CD4-positive, alpha-beta T cell treated with Interleukin-15 for 4 hours (primary cell): Measurements from ENCODE around the gene LHFPL6.

Experiments used
- DNase-seq: peaks from one replicate; pipeline ENCODE4 v3.0.0-alpha.2; 2020; ENCODE audit warnings: low spot score

Gene LHFPL6

DNA sequence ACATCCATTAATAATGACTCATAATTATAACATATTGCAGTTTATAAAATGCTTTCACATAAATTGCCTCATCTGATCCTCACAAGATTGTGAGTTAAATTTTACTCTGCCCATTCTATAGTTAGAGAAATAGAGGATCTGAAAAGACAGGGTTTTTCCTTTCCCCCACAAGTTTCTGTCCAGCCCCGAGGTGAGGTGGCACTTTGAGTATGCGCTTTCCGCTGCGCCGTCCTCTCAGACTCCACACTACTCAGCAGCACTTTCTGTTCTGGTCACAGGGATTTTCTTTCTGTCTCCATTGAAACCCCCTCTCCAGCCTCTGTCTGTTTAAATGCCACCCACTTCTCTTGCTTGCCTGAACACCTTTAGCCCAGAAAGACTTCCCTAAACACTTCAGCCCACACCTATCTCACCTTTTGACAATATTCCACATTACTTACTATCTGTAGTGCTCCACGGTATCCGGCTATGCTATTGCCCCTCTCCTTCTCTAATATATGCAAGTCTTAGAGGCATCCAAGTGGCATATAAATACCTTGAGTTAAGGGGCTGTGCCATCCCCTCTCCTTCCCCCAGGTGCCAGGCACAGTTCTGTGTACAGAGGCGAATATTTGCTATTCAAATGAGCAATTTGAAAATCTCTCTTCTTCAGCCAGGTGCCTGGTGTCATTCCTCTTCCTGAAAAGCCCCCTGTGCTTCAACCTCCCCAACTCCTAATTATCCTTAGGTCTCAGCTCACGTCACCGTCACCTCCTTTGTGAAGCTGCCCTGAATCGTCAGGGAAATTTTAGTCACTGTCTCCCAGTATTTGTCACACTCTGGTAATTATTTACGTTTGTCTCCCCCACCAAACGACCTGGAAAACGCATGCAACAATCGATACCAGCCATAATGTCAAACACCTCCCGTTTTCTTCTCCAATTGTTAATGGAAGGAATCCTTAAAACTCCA, 296.1 kb downstream of the LHFPL6 start:
- no peak for DNase-seq

DNA sequence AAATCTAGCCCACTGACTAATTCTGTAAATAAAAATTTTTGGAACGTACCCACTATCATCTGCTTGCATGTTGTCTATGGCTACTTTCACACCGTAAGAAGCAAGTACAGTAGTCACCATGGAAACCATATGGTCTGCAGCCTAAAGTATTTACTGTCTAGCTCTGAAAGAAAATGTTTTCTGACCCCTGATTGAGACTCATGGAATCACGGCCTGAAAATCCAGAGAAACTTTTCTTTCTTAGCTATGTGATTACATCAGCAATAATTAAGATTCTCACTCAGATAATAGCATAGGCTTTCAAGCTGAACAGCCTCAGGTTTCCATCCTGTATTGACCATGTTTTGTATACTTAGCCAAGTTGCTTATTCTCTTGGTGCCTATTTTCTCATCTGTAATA, 300.2 kb downstream of the LHFPL6 start:
- DNase-seq: no peak

DNA sequence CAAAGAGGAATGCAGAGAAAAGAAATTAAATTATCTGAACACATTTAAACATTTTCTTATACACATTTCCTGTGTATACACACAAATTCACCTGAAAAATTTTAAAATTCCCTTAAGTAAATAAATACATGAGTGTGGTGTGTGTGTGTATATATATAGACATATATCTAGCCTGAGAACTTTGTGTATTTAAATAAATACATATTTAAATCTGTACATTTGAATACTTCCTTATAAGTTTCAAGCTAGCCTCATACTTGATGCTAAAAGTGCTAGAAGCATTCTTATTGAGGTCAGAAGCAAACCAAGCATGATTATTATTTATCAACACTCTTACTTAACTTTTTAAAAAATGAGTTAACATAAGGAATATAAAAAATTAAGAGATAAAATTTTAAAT, 304.0 kb downstream of the LHFPL6 start:
- no peak for DNase-seq

DNA sequence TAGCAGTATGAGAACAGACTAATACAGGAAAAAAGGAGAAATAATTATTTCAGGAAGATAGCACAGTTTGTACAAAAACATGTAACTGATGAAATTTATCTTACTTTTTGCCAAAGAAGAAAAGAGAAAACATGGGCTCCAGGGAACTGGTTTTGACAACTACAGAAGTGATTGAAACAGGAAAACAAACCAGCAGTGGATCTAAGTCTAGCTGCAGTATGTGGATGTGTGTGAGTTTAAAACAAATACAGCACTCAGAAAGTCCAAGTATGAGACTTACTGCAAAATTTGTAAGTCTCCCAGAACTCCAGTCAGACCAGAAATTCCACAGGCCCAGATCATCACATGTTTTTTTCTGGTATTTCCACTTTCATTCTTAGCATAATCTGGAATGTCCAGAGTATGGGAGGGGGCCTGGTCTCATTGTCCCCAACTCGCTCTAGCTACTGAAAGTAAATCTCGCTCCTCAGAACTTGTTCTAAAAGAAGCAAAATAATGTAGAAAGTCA, 305.3 kb downstream of the LHFPL6 start:
- no peak for DNase-seq

DNA sequence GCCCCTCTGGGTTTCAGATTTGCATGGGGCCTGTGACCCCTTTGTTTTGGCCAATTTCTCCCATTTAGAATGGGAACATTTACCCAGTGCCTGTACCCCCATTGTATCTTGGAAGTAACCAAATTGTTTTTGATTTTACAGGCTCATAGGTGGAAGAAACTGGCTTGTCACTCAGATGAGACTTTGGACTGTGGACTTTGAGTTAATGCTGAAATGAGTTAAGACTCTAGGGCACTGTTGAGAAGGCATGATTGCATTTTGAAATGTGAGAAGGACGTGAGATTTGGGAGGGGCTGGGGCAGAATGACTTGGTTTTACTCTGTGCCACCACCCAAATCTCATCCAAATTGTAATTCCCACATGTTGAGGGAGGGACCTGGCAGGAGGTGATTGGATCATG, 306.0 kb downstream of the LHFPL6 start:
- DNase-seq: no peak

DNA sequence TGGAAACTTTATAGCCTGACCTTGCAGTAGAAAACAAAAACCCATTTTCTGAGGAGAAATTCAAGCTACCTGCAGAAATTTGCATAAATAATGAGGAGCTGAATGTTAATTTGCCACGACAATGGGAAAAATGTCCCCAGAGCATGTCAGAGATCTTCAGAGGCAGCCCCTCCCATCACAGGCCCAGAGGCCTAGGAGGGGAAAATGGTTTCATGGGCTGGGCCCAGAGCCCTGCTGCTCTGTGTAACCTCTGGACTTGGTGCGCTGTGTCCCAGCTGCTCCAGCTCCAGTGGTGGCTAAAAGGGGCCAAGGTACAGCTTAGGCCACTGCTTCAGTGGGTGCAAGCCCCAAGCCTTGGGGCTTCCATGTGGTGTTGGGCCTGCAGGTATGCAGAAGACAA, 306.8 kb downstream of the LHFPL6 start:
- no peak for DNase-seq
